HEK293 (cell line): ENCODE results near the gene PROCA1.

Experiments
- ATF2 ChIP-seq: fragments of 450-650 bp; formaldehyde crosslinking; IDR thresholded peaks from 2 replicates; pipeline ENCODE4 v1.5.1; 2016; ENCODE audit warnings: missing biosample characterization, missing genetic modification characterization, low read depth
- BCL11A ChIP-seq: fragments of 450-650 bp; formaldehyde crosslinking; IDR thresholded peaks from 2 replicates; pipeline ENCODE4 v1.5.1; 2016; ENCODE audit warnings: low read depth, missing biosample characterization, missing genetic modification characterization
- BCL11B ChIP-seq: fragments of 450-650 bp; formaldehyde crosslinking; IDR thresholded peaks from 2 replicates; pipeline ENCODE4 v1.5.1; 2016; ENCODE audit warnings: low read depth, missing biosample characterization, missing genetic modification characterization
- IKZF3 ChIP-seq: fragments of 450-650 bp; IDR thresholded peaks from 2 replicates; pipeline ENCODE4 v1.5.0; 2018; ENCODE audit warnings: missing biosample characterization, mild to moderate bottlenecking, missing genetic modification characterization, moderate library complexity
- KLF1 ChIP-seq: fragments of 450-650 bp; formaldehyde crosslinking; IDR thresholded peaks from 2 replicates; pipeline ENCODE4 v1.5.1; 2016; ENCODE audit warnings: missing biosample characterization, missing genetic modification characterization
- OVOL3 ChIP-seq: fragments of 450-650 bp; formaldehyde crosslinking; IDR thresholded peaks from 2 replicates; pipeline ENCODE4 v1.5.1; 2016; ENCODE audit warnings: missing biosample characterization, missing genetic modification characterization
- REPIN1 ChIP-seq: fragments of 450-650 bp; formaldehyde crosslinking; IDR thresholded peaks from 2 replicates; pipeline ENCODE4 v1.5.1; 2017; ENCODE audit warnings: missing biosample characterization, missing genetic modification characterization, low read depth
- SP7 ChIP-seq: fragments of 450-650 bp; formaldehyde crosslinking; IDR thresholded peaks from 2 replicates; pipeline ENCODE4 v1.5.1; 2016; ENCODE audit warnings: missing biosample characterization, missing genetic modification characterization
- TRIM28 ChIP-seq: IDR thresholded peaks from 2 replicates; pipeline ENCODE4 v1.6.1; 2011; ENCODE audit warnings: low read length, control low read depth, borderline replicate concordance
- ZBTB26 ChIP-seq: fragments of 450-650 bp; formaldehyde crosslinking; optimal IDR thresholded peaks from 2 replicates; pipeline ENCODE3; 2016; ENCODE audit warnings: missing biosample characterization, mild to moderate bottlenecking, missing genetic modification characterization
- ZNF140 ChIP-seq: fragments of 450-650 bp; formaldehyde crosslinking; IDR thresholded peaks from 2 replicates; pipeline ENCODE4 v1.5.1; 2016; ENCODE audit warnings: missing biosample characterization, missing genetic modification characterization
- ZNF148 ChIP-seq: fragments of 450-650 bp; formaldehyde crosslinking; IDR thresholded peaks from 2 replicates; pipeline ENCODE4 v1.5.0; 2017; ENCODE audit warnings: missing biosample characterization, missing genetic modification characterization, borderline replicate concordance
- ZNF175 ChIP-seq: fragments of 450-650 bp; formaldehyde crosslinking; IDR thresholded peaks from 2 replicates; pipeline ENCODE4 v1.5.1; 2016; ENCODE audit warnings: missing biosample characterization, missing genetic modification characterization
- ZNF26 ChIP-seq: fragments of 450-650 bp; formaldehyde crosslinking; IDR thresholded peaks from 2 replicates; pipeline ENCODE4 v1.5.1; 2016; ENCODE audit warnings: missing biosample characterization, missing genetic modification characterization
- ZNF266 ChIP-seq: fragments of 450-650 bp; formaldehyde crosslinking; IDR thresholded peaks from 2 replicates; pipeline ENCODE4 v1.5.1; 2016; ENCODE audit warnings: missing biosample characterization, missing genetic modification characterization, low read depth
- ZNF280C ChIP-seq: fragments of 450-650 bp; formaldehyde crosslinking; IDR thresholded peaks from 2 replicates; pipeline ENCODE4 v1.5.1; 2016; ENCODE audit warnings: missing biosample characterization, missing genetic modification characterization
- ZNF335 ChIP-seq: fragments of 450-650 bp; formaldehyde crosslinking; conservative IDR thresholded peaks from 2 replicates; pipeline ENCODE4 v1.5.1; 2016; ENCODE audit warnings: missing biosample characterization, missing genetic modification characterization
- ZNF341 ChIP-seq: fragments of 450-650 bp; formaldehyde crosslinking; IDR thresholded peaks from 2 replicates; pipeline ENCODE4; 2016; ENCODE audit warnings: low read depth, missing biosample characterization, missing genetic modification characterization
- ZNF350 ChIP-seq: fragments of 450-650 bp; formaldehyde crosslinking; IDR thresholded peaks from 2 replicates; pipeline ENCODE4 v1.5.0; 2017; ENCODE audit warnings: missing biosample characterization, mild to moderate bottlenecking, missing genetic modification characterization
- ZNF501 ChIP-seq: fragments of 450-650 bp; formaldehyde crosslinking; IDR thresholded peaks from 2 replicates; pipeline ENCODE4 v1.5.1; 2016; ENCODE audit warnings: missing biosample characterization, missing genetic modification characterization
- ZNF529 ChIP-seq: fragments of 450-650 bp; formaldehyde crosslinking; IDR thresholded peaks from 2 replicates; pipeline ENCODE4 v1.5.1; 2017; ENCODE audit warnings: missing genetic modification characterization, missing biosample characterization; ENCODE audit not compliant: insufficient replicate concordance
- ZNF621 ChIP-seq: fragments of 450-650 bp; formaldehyde crosslinking; IDR thresholded peaks from 2 replicates; pipeline ENCODE4 v1.5.1; 2017; ENCODE audit warnings: missing biosample characterization, missing genetic modification characterization
- ZNF626 ChIP-seq: fragments of 450-650 bp; sonication (Bioruptor Pico); formaldehyde crosslinking; IDR thresholded peaks from 2 replicates; pipeline ENCODE4 v1.5.1; 2018; ENCODE audit warnings: missing biosample characterization, missing genetic modification characterization, inconsistent platforms
- ZNF664 ChIP-seq: fragments of 450-650 bp; formaldehyde crosslinking; IDR thresholded peaks from 2 replicates; pipeline ENCODE4 v1.5.1; 2016; ENCODE audit warnings: missing biosample characterization, missing genetic modification characterization
- ZNF776 ChIP-seq: fragments of 450-650 bp; formaldehyde crosslinking; IDR thresholded peaks from 2 replicates; pipeline ENCODE4 v1.5.0; 2017; ENCODE audit warnings: missing biosample characterization, missing genetic modification characterization, borderline replicate concordance
- TF ChIP-seq, protein P1 (sequence below): fragments of 450-650 bp; formaldehyde crosslinking; IDR thresholded peaks from 2 replicates; pipeline ENCODE4 v1.5.1; 2016; ENCODE audit warnings: missing biosample characterization, missing genetic modification characterization

PROCA1 gene

DNA sequence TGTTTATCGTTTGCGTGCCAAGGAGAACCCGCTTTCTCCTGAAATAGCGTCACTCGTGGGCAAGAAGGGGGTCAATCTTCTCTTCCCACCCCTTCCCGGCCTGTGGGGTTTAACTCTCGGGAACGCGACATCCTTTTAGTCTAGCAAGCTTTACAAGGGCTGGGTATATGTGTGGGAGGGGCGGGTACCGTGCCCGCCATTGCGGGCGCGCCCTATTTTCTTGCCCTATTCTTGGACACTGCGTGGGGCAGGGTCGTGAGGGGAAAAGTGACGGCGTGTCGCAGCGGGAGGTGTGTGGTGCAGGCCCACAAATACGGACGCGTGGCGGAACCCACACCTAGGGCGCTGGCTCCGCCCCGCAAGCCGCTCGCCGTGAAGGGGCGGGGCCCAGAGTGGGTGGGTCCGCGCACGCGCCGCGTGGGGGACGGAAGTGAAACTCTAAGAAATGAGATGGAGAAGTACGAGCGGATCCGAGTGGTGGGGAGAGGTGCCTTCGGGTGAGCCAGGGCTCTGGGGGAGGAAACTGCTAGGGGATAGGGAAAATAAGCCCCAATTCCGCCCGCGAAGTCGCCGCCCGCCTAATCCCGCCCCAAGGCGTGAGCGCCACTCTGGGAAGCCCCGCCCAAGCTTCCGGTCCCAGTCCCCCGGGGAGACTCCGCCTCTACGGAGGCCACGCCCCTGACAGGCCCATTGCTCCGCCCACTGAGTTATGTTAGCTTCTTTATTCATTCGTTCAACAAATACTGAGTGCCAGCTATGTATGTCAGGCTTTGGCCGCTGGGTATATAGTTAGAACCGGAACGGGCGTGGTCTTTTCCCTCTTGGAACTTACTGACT, 16.9 kb upstream of the PROCA1 start, which contains the start of gene NEK8 (continued):
- no peak for TF ChIP-seq ZNF266
- no peak for TF ChIP-seq ZNF175 (tag by site-specific recombination)
- no peak for TF ChIP-seq IKZF3
- TF ChIP-seq KLF1 = peak; percentile 79
- TF ChIP-seq ZBTB26 = peak; percentile 85
- peak; percentile 47; the same call in 1 of the 2 replicates for TF ChIP-seq ZNF501 (tag by site-specific recombination)
- no peak for TF ChIP-seq ZNF626 (tag by site-specific recombination)
- TF ChIP-seq ATF2 (tag by site-specific recombination) = no peak
- TF ChIP-seq SP7 (tag by site-specific recombination) = peak; percentile 38; the same call in 1 of the 2 replicates
- TF ChIP-seq ZNF280C (tag by site-specific recombination) = no peak
- no peak for TF ChIP-seq ZNF26
- TF ChIP-seq ZNF621 (tag by site-specific recombination) = no peak
- no peak for TF ChIP-seq ZNF148 (tag by site-specific recombination)
- TF ChIP-seq OVOL3 = no peak
- no peak for TF ChIP-seq TRIM28
- TF ChIP-seq ZNF776 = no peak
- no peak for TF ChIP-seq ZNF529 (tag by site-specific recombination)
- peak; percentile 43 for TF ChIP-seq ZNF335 (tag by site-specific recombination)
- TF ChIP-seq ZNF341 (tag by site-specific recombination) = no peak
- no peak for TF ChIP-seq ZNF664 (tag by site-specific recombination)
- TF ChIP-seq BCL11A (tag by site-specific recombination) = no peak
- TF ChIP-seq BCL11B = peak; percentile 49; the same call in 1 of the 2 replicates
- TF ChIP-seq, protein P1, sequence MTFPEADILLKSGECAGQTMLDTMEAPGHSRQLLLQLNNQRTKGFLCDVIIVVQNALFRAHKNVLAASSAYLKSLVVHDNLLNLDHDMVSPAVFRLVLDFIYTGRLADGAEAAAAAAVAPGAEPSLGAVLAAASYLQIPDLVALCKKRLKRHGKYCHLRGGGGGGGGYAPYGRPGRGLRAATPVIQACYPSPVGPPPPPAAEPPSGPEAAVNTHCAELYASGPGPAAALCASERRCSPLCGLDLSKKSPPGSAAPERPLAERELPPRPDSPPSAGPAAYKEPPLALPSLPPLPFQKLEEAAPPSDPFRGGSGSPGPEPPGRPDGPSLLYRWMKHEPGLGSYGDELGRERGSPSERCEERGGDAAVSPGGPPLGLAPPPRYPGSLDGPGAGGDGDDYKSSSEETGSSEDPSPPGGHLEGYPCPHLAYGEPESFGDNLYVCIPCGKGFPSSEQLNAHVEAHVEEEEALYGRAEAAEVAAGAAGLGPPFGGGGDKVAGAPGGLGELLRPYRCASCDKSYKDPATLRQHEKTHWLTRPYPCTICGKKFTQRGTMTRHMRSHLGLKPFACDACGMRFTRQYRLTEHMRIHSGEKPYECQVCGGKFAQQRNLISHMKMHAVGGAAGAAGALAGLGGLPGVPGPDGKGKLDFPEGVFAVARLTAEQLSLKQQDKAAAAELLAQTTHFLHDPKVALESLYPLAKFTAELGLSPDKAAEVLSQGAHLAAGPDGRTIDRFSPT (tag by site-specific recombination) = peak; percentile 96
- no peak for TF ChIP-seq ZNF140
- no peak for TF ChIP-seq ZNF350 (tag by site-specific recombination)
- no peak for TF ChIP-seq REPIN1 (tag by site-specific recombination)
